IMR-90 (cell line): ENCODE results near the gene MAML2. TPM values are rescaled to one million over a fixed set of nuclear protein-coding genes. Genes with fewer than 3 reads are reported as not detected.

ENCODE experiments used
- ATAC-seq: fragments of 200-7000 bp; cut with Tn5 transposase; 2 replicates; pipeline ENCODE4 v1.9.1; 2020; ENCODE audit warnings: low read depth, mild to moderate bottlenecking, moderate library complexity
- BruUV-seq: library from RNA; stranded (reverse); fragments of 400-500 nt; replicated peaks from 2 replicates; lab custom pipeline; 2021; lab: Mats Ljungman, UMichigan
- CTCF ChIA-PET: fragments of 300-600 bp; formaldehyde crosslinking; extraction: SDS; loops from one replicate; lab custom pipeline; 2021; ENCODE audit warnings: antibody characterized with exemption; lab: Yijun Ruan, JAX
- POLR2A ChIA-PET: fragments of 300-600 bp; sonication (Branson Sonifier 250); formaldehyde crosslinking; loops from one replicate; lab custom pipeline; 2022; ENCODE audit warnings: antibody characterized with exemption; ENCODE audit not compliant: unreplicated experiment; lab: Charles Lee
- DNase-seq: peaks from one replicate; pipeline ENCODE4 v3.0.0; 2013
- H2AFZ ChIP-seq: replicated peaks from 2 replicates; pipeline ENCODE3; 2013; ENCODE audit warnings: low read length, mild to moderate bottlenecking; ENCODE audit not compliant: poor library complexity
- H2AK5ac ChIP-seq: 2 replicates; pipeline ENCODE4 v1.6.1; 2013; ENCODE audit warnings: low read depth, low read length, inconsistent platforms
- H2AK9ac ChIP-seq: replicated peaks from 2 replicates; pipeline ENCODE3; 2013; ENCODE audit warnings: mild to moderate bottlenecking, low read depth, low read length, moderate library complexity; ENCODE audit not compliant: poor library complexity
- H2BK120ac ChIP-seq: 2 replicates; pipeline ENCODE4 v1.6.1; 2013; ENCODE audit warnings: low read depth, low read length, inconsistent platforms
- H2BK15ac ChIP-seq: 3 replicates; pipeline ENCODE4 v1.6.1; 2013; ENCODE audit warnings: low read depth, low read length, inconsistent platforms
- H2BK20ac ChIP-seq: 2 replicates; pipeline ENCODE4 v1.6.1; 2013; ENCODE audit warnings: low read depth, mild to moderate bottlenecking, inconsistent platforms, low read length, moderate library complexity
- H2BK5ac ChIP-seq: 2 replicates; pipeline ENCODE4 v1.6.1; 2013; ENCODE audit warnings: mild to moderate bottlenecking, low read depth, low read length, inconsistent platforms; ENCODE audit not compliant: poor library complexity, severe bottlenecking
- H3K14ac ChIP-seq: replicated peaks from 2 replicates; pipeline ENCODE4 v1.6.1; 2013; ENCODE audit warnings: low read depth, low read length, inconsistent platforms
- H3K18ac ChIP-seq: 2 replicates; pipeline ENCODE4 v1.6.1; 2013; ENCODE audit warnings: low read depth, low read length, control low read depth
- H3K23ac ChIP-seq: 2 replicates; pipeline ENCODE4 v1.6.1; 2013; ENCODE audit warnings: low read depth, low read length, inconsistent platforms
- H3K27ac ChIP-seq: 2 replicates; pipeline ENCODE4 v1.5.1; 2013; ENCODE audit warnings: mild to moderate bottlenecking, control low read depth, low read length; ENCODE audit not compliant: insufficient read depth
- H3K27me3 ChIP-seq: 2 replicates; pipeline ENCODE4 v1.6.1; 2013; ENCODE audit warnings: low read length; ENCODE audit not compliant: control insufficient read depth, insufficient read depth
- H3K36me3 ChIP-seq: 2 replicates; pipeline ENCODE4 v1.6.1; 2013; ENCODE audit warnings: low read length, mixed read lengths; ENCODE audit not compliant: control insufficient read depth, insufficient read depth
- H3K4ac ChIP-seq: 2 replicates; pipeline ENCODE4 v1.6.1; 2013; ENCODE audit warnings: low read depth, low read length, inconsistent platforms
- H3K4me1 ChIP-seq: 2 replicates; pipeline ENCODE4 v1.6.1; 2013; ENCODE audit warnings: low read length, mixed read lengths; ENCODE audit not compliant: control insufficient read depth, insufficient read depth
- H3K4me2 ChIP-seq: 2 replicates; pipeline ENCODE4 v1.6.1; 2013; ENCODE audit warnings: low read depth, mild to moderate bottlenecking, control low read depth, low read length, moderate library complexity
- H3K4me3 ChIP-seq: 2 replicates; pipeline ENCODE4 v1.5.1; 2013; ENCODE audit warnings: low read depth, mild to moderate bottlenecking, control low read depth, low read length, moderate library complexity; ENCODE audit not compliant: insufficient read depth
- H3K56ac ChIP-seq: 2 replicates; pipeline ENCODE4 v1.6.1; 2013; ENCODE audit warnings: low read length, inconsistent platforms; ENCODE audit not compliant: insufficient read depth; ENCODE audit errors: extremely low read depth
- H3K79me1 ChIP-seq, 2 experiments: 2 replicates each; pipeline ENCODE4 v1.6.1; 2013; ENCODE audit warnings: low read length in 2 of 2, inconsistent platforms in 1 of 2, low read depth in 1 of 2
- H3K9ac ChIP-seq: 2 replicates; pipeline ENCODE4 v1.6.1; 2013; ENCODE audit warnings: low read depth, low read length, control low read depth
- H3K9me1 ChIP-seq: 2 replicates; pipeline ENCODE4 v1.6.1; 2013; ENCODE audit warnings: low read length, inconsistent platforms; ENCODE audit not compliant: insufficient read depth
- H3K9me3 ChIP-seq: 2 replicates; pipeline ENCODE4 v1.6.1; 2013; ENCODE audit warnings: low read length; ENCODE audit not compliant: control insufficient read depth, insufficient read depth
- H4K20me1 ChIP-seq: 2 replicates; pipeline ENCODE4 v1.6.1; 2013; ENCODE audit warnings: low read length, inconsistent platforms; ENCODE audit not compliant: insufficient read depth
- H4K5ac ChIP-seq: 2 replicates; pipeline ENCODE4 v1.6.1; 2013; ENCODE audit warnings: mild to moderate bottlenecking, low read depth, low read length, control low read depth
- H4K8ac ChIP-seq, 2 experiments: 2 replicates each; pipeline ENCODE4 v1.6.1; 2013; ENCODE audit warnings: low read depth in 2 of 2, low read length in 2 of 2, control low read depth in 1 of 2, inconsistent platforms in 1 of 2
- H4K91ac ChIP-seq: 2 replicates; pipeline ENCODE4 v1.6.1; 2013; ENCODE audit warnings: low read depth, low read length, inconsistent platforms; ENCODE audit not compliant: insufficient read depth
- BHLHE40 ChIP-seq: fragments of 150-350 bp; IDR thresholded peaks from 2 replicates; pipeline ENCODE4 v1.6.1; 2016; ENCODE audit warnings: mild to moderate bottlenecking, low read depth, low read length
- CEBPB ChIP-seq: IDR thresholded peaks from 2 replicates; pipeline ENCODE4 v1.6.1; 2012; ENCODE audit warnings: low read depth, low read length, improper control_type of control experiment
- RCOR1 ChIP-seq: IDR thresholded peaks from 2 replicates; pipeline ENCODE4 v1.6.1; 2012; ENCODE audit warnings: mild to moderate bottlenecking, low read length, improper control_type of control experiment; ENCODE audit not compliant: insufficient replicate concordance
- WGBS, 2 experiments: methylation state at CpG; one replicate each; pipeline versions ENCODE4 v1.1.5 to v1.1.7; 2013; ENCODE audit warnings: missing lambda C conversion rate in 2 of 2; ENCODE audit not compliant: insufficient read length in 1 of 2; ENCODE audit errors: extremely low coverage in 2 of 2; 5-methylcytosine and 5-hydroxymethylcytosine counted together
- dilution Hi-C: fragments of 300-500 bp; cut with HindIII; formaldehyde crosslinking; loops from one replicate; pipeline ENCODE4 v1.14.3; 2018; ENCODE audit warnings: low sequenced_read_pairs; ENCODE audit not compliant: unreplicated experiment
- in situ Hi-C: fragments of 300-500 bp; cut with MboI; formaldehyde crosslinking; loops from 3 replicates; pipeline ENCODE4 v1.14.3; 2019; ENCODE audit warnings: low sequenced_read_pairs, inconsistent platforms, mixed read lengths
- intact Hi-C: fragments of 100-400 bp; cut with micrococcal nuclease; formaldehyde crosslinking; loops from 2 replicates; pipeline ENCODE4 v1.10.0; 2022
- polyA plus RNA-seq, 3 experiments: library from polyadenylated mRNA; depleted of rRNA; stranded (reverse); fragments of >200 nt; gene quantifications; 2 replicates each; pipeline ENCODE4 v1.2.3, GENCODE V29; 2012; ENCODE audit warnings: low replicate concordance in 1 of 3
- total RNA-seq: library from RNA; depleted of rRNA; stranded (reverse); fragments of >200 nt; gene quantifications from 2 replicates; pipeline ENCODE4 v1.2.3, GENCODE V29; 2012
- TF ChIP-seq, protein P1 (sequence below): fragments of 150-350 bp; IDR thresholded peaks from 2 replicates; pipeline ENCODE4 v1.6.1; 2016; ENCODE audit warnings: low read depth, mild to moderate bottlenecking, low read length, moderate library complexity, borderline replicate concordance

Gene MAML2
- total and polyA plus RNA-seq, 2 of the 4 experiments (the other 2 are of a cell fraction), result 15.0 to 19.5 TPM

DNA sequence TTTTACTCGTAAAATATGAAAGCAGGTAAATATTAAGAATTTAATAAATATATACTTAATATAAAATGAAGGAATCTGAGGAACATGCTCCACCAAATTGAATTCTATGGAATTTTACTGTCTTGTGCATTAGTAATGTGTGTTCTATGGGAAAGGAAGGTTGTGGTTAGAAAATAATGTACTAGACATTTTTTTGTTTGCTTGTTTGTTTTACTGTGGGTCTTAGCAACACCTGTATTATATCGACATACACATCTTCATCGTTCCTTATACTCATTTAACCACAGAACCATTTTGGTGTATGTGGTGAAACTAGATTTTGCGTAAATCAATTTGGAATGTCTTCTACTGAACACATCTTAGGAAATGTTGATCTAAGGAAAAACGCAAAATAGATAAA lies 304.9 kb downstream of the MAML2 start:
- peaks cover 4% of the 10 kb centered on the region for H3K4me1 ChIP-seq
- no peak overlapping the region for H3K14ac ChIP-seq
- no peak overlapping the region for H4K8ac ChIP-seq
- no peak overlapping the region for H2BK120ac ChIP-seq
- H2BK20ac ChIP-seq, result no peak overlapping the region
- H3K4me3 ChIP-seq, result no peak overlapping the region
- H2AFZ ChIP-seq, result no peak overlapping the region
- no peak overlapping the region for H4K5ac ChIP-seq
- no peaks in the 10 kb centered on the region for H3K27me3 ChIP-seq
- dilution Hi-C loops (loop anchor here (25.0 kb wide), 1 partner anchor 324 kb away; no protein-coding TSS in a partner anchor), intact Hi-C loops (no loop called here), in situ Hi-C loops (no loop called here)
- no peaks in the 10 kb centered on the region; the same call in 1 of the 2 replicates for H3K9me1 ChIP-seq
- H3K23ac ChIP-seq, result no peak overlapping the region
- no peak overlapping the region for H3K18ac ChIP-seq
- ATAC-seq, result no peak
- H3K79me1 ChIP-seq, result peaks cover 15 to 25% of the 10 kb centered on the region in 2 experiments; a peak in 3 of 4 replicates
- no CpG with 5 or more reads among the region's 5 CpGs for WGBS, 2 experiments
- no peak overlapping the region for H4K91ac ChIP-seq
- CTCF ChIA-PET, result interaction anchor here (0.5 to 1.1 kb wide), 2 partner anchors 17 to 1890 kb away, joined by 3 to 4 read pairs; no protein-coding TSS in a partner anchor
- no peak overlapping the region for H2BK15ac ChIP-seq
- BruUV-seq, result no TSS peak
- POLR2A ChIA-PET, result no interaction called here
- no peak overlapping the region for H2AK5ac ChIP-seq
- no peaks in the 10 kb centered on the region for H4K20me1 ChIP-seq
- no peaks in the 10 kb centered on the region for H3K9me3 ChIP-seq
- H3K56ac ChIP-seq, result no peak overlapping the region
- no peak overlapping the region for H3K9ac ChIP-seq
- no peak overlapping the region for H3K27ac ChIP-seq
- no peak overlapping the region for H3K4me2 ChIP-seq
- H3K36me3 ChIP-seq, result peaks cover 3% of the 10 kb centered on the region
- no peak overlapping the region for H2AK9ac ChIP-seq
- no peak overlapping the region for H2BK5ac ChIP-seq
- TF ChIP-seq CEBPB (no peak), BHLHE40 (no peak), RCOR1 (no peak)
- TF ChIP-seq, protein P1, sequence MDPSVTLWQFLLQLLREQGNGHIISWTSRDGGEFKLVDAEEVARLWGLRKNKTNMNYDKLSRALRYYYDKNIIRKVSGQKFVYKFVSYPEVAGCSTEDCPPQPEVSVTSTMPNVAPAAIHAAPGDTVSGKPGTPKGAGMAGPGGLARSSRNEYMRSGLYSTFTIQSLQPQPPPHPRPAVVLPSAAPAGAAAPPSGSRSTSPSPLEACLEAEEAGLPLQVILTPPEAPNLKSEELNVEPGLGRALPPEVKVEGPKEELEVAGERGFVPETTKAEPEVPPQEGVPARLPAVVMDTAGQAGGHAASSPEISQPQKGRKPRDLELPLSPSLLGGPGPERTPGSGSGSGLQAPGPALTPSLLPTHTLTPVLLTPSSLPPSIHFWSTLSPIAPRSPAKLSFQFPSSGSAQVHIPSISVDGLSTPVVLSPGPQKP, result no peak
- H3K4ac ChIP-seq, result no peak overlapping the region
- no peak for DNase-seq
